ENCODE data around the gene PLIN4. TPM values are rescaled to one million over a fixed set of nuclear protein-coding genes. Genes with fewer than 3 reads are reported as not detected.

PLIN4 gene
- total RNA-seq, 2 donors from 2014 or later = 8.2 to 13.9 TPM

GRCh38 chr19:4550479-4551050 is 32.3 kb upstream of the PLIN4 start:
- Histone ChIP-seq H3K4me1 (replicated peaks) (no peaks in the 10 kb centered on the region), H3K9me3 (no peaks in the 10 kb centered on the region), H3K36me3 (no peaks in the 10 kb centered on the region), H3K4me3 (no peak overlapping the region), H3K27ac (no peak overlapping the region), H3K27me3 (replicated peaks; ENCODE audit: insufficient read depth) (no peaks in the 10 kb centered on the region)
- WGBS = 85% methylated on average over 25 of the region's 26 CpGs
- DNase-seq (ENCODE audit: low spot score) = no peak
- intact Hi-C loops (cut with DNase I) = no loop called here
- TF ChIP-seq POLR2A (IDR thresholded peaks at IDR 0.05) = no peak
- no peak for TF ChIP-seq POLR2AphosphoS5 (IDR thresholded peaks at IDR 0.05)
- TF ChIP-seq, protein P1, sequence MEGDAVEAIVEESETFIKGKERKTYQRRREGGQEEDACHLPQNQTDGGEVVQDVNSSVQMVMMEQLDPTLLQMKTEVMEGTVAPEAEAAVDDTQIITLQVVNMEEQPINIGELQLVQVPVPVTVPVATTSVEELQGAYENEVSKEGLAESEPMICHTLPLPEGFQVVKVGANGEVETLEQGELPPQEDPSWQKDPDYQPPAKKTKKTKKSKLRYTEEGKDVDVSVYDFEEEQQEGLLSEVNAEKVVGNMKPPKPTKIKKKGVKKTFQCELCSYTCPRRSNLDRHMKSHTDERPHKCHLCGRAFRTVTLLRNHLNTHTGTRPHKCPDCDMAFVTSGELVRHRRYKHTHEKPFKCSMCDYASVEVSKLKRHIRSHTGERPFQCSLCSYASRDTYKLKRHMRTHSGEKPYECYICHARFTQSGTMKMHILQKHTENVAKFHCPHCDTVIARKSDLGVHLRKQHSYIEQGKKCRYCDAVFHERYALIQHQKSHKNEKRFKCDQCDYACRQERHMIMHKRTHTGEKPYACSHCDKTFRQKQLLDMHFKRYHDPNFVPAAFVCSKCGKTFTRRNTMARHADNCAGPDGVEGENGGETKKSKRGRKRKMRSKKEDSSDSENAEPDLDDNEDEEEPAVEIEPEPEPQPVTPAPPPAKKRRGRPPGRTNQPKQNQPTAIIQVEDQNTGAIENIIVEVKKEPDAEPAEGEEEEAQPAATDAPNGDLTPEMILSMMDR (IDR thresholded peaks at IDR 0.05) = no peak

- TF ChIP-seq, protein P1 (IDR thresholded peaks at IDR 0.05) = no peak
- TF ChIP-seq POLR2AphosphoS5 (IDR thresholded peaks at IDR 0.05) (no peak), POLR2A (IDR thresholded peaks at IDR 0.05) (no peak)
- Histone ChIP-seq H3K27ac (no peak overlapping the region), H3K4me3 (no peak overlapping the region), H3K36me3 (no peaks in the 10 kb centered on the region), H3K4me1 (replicated peaks) (no peaks in the 10 kb centered on the region), H3K27me3 (replicated peaks; ENCODE audit: insufficient read depth) (no peaks in the 10 kb centered on the region), H3K9me3 (no peaks in the 10 kb centered on the region)
- intact Hi-C loops (cut with DNase I) = no loop called here
- DNase-seq (ENCODE audit: low spot score) = no peak
- WGBS = 89% methylated on average over 18 of the region's 18 CpGs
These were observed 31.7 kb upstream of the PLIN4 start for GRCh38 chr19:4550018-4550417.

- intact Hi-C loops (cut with DNase I) = no loop called here
- TF ChIP-seq POLR2A (IDR thresholded peaks at IDR 0.05) (no peak), POLR2AphosphoS5 (IDR thresholded peaks at IDR 0.05) (no peak)
- TF ChIP-seq, protein P1 (IDR thresholded peaks at IDR 0.05) = no peak
- WGBS = 74% methylated on average over 14 of the region's 14 CpGs
These were observed 29.9 kb upstream of the PLIN4 start for GRCh38 chr19:4548238-4548584.

GRCh38 chr19:4547303-4548237 is 29.3 kb upstream of the PLIN4 start:
- Histone ChIP-seq H3K36me3 (no peaks in the 10 kb centered on the region), H3K27me3 (replicated peaks; ENCODE audit: insufficient read depth) (no peaks in the 10 kb centered on the region), H3K4me1 (replicated peaks) (no peaks in the 10 kb centered on the region), H3K4me3 (no peak overlapping the region), H3K9me3 (no peaks in the 10 kb centered on the region), H3K27ac (no peak overlapping the region)
- TF ChIP-seq POLR2A (IDR thresholded peaks at IDR 0.05) (no peak), POLR2AphosphoS5 (IDR thresholded peaks at IDR 0.05) (no peak)
- TF ChIP-seq, protein P1 (IDR thresholded peaks at IDR 0.05) = no peak
- DNase-seq (ENCODE audit: low spot score) = no peak
- WGBS = 61% methylated on average over 30 of the region's 32 CpGs
- intact Hi-C loops (cut with DNase I) = no loop called here

More at GRCh38 chr19:4548238-4548584, 29.9 kb upstream of the PLIN4 start:
- no peak overlapping the region for H3K27ac ChIP-seq
- H3K36me3 ChIP-seq = no peaks in the 10 kb centered on the region
- H3K4me1 ChIP-seq (replicated peaks) = no peaks in the 10 kb centered on the region
- H3K27me3 ChIP-seq (replicated peaks; ENCODE audit: insufficient read depth) = no peaks in the 10 kb centered on the region
- H3K4me3 ChIP-seq = no peak overlapping the region
- no peaks in the 10 kb centered on the region for H3K9me3 ChIP-seq
- DNase-seq (ENCODE audit: low spot score) = no peak

Data from prostate gland (tissue), 2 donors.